Measurements from ENCODE around the gene CFAP410.
A peak's percentile ranks its signal among the peaks of the same experiment; 100 is the strongest.

Gene CFAP410

GRCh38 chr21:44297525-44298290 lies 41.5 kb downstream of the CFAP410 start:
- DNase-seq = peak; percentile 79

DNA sequence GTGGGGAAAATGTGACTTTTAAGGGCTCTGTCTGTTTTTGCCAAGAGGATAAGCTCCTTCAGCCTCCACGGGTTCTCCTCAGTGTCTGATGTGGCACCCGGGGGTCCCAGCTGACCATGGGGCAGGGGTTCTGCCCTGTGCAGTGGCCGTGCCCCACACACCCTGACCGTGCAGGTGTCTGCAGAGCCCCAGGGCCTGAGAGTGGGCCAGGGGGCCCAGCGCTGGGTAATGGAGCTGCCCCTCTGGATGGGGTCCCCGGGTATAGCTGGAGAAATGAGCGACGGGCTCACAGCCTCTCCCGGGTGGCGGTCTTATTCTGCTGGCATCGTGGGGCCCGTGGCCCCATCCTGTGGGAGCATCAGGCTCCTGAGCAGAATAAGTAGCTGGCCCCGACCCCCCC lies 42.3 kb downstream of the CFAP410 start:
- DNase-seq = no peak

DNA sequence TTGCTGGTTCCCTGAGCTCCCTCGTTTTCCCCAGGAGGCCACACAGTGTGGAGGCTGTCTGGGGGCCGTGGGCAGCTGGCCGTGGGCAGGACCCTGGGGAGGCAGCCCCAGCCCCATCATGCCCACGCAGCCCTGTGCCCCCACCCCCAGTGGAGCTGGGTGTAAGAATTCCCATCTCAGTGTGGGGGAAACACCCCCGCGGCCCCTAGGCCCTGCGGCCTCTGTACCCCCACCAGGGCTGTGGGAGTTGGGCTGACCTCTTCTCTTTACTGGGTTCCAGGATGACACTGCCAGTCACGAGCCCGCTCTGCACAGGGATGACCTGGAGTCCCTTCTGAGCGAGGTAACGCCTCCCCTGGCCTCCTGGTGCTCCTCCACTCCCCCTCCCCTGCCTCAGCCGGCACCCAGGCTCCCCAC lies 43.1 kb downstream of the CFAP410 start:
- no peak for DNase-seq

GRCh38 chr21:44295646-44296045 lies 43.5 kb downstream of the CFAP410 start:
- no peak for DNase-seq

DNA sequence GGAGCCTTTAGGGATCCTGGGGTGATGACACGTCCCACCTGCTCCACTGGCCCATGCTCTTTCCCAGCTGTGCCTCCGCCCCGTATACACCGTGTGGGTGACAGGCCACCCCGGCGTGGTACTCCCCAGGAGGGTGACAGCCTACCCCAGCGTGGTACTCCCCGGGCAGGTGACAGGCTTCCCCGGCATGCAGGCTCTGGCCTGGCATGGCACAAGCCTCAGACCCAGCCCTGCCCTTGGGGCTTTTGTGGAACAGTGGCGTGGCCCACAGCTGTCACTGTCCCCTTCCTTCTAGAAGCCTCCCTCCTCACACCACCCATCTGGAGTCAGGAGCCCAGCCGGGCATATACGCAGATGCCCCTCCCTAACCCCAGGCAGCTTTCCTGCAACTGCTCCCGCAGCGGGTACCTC lies 44.0 kb downstream of the CFAP410 start:
- DNase-seq = no peak

DNA sequence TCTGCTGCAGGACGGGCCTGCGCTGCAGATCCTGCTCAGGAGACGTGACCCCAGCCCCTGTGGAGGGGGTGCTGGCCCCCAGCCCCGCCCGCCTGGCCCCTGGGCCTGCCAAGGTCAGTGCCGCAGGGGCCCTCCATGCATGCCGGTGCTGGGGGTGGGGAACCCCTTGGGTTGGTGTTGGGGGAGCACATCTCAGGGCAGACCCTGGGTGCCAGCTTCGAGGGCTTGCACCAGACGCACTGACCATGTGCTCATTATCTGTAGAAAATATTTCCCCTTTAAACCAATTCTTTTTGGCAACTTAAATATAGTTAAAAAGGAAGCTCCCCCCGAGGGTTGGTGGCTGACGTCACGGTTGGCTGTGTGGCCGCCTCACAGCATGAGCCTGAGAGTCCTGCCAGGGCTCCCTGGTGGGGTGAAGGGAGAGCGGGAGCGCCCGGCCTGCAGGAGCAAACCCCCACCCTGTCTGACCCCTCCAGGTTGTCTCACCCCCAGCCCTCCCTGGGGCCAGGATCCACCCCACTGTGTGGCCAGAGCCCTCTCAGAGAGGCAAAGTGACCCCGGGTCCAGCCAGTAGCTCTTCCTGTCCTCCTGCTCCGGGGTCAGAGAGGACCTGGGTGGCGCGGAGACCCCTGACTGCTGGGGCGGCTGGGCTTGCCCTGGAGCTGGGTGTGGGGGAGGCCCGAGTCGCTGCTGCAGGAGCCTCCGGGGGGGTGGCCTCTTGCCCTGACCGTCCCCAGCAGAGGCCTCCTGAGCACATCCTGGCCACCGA lies 44.6 kb downstream of the CFAP410 start:
- peak; percentile 12 for DNase-seq

- DNase-seq = no peak
Observed at GRCh38 chr21:44293551-44294231, 45.5 kb downstream of the CFAP410 start.

DNA sequence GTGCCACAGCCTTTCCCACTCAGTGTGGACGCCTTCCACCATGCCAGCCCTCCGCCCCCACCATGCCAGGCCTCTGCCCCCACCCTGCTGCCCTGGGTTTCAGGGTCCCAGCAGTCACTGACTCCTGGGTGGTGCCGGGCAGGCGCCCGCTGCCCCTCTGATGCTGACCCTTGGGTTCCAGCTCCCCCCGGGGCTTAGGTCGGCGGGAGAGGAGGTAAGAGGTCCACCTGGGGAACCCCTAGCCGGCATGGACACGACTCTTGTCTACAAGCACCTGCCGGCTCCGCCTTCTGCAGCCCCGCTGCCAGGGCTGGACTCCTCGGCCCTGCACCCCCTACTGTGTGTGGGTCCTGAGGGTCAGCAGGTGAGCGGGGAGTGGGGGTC lies 46.4 kb downstream of the CFAP410 start:
- no peak for DNase-seq

DNA sequence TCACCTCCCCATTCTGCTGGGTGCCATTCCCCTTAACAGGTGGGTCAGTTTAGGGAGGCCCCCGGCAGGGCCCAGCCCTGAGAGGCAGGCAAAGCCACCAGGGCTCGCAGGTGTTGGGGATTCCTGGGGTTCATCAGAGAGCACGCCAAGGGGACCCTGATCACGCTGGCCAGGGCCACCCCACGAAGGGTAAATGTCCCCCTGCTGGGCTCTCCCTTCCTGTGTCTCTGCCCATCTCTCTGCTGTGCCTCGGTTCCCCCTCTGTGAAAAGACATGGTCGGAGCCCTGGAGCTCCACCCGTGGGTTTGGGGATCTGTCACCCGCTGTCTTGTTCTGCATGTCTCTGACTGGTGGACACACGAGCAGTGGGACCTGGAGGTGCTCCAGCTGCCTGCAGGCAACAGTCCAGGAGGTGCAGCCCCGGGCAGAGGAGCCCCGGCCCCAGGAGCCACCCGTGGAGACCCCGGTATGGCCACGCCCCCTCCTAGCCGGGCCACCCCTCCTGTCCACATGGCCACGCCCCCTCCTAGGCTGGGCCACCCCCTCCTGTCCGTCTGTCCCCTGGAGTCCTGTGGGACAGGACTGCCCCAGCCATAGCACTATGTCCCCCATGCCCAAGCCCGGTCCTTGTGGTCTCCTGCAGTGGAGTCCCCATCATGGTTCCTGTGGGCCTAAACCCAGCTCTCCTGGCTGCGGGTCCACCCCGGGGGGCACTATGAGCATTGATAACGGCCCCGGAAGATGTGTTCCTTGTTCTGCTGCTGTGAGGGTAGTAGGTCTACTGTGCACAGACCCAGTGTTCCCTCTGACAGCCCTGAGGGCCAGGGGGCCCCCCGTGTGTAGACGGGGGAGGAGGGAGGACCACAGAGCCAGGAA lies 47.0 kb downstream of the CFAP410 start:
- no peak for DNase-seq

DNA sequence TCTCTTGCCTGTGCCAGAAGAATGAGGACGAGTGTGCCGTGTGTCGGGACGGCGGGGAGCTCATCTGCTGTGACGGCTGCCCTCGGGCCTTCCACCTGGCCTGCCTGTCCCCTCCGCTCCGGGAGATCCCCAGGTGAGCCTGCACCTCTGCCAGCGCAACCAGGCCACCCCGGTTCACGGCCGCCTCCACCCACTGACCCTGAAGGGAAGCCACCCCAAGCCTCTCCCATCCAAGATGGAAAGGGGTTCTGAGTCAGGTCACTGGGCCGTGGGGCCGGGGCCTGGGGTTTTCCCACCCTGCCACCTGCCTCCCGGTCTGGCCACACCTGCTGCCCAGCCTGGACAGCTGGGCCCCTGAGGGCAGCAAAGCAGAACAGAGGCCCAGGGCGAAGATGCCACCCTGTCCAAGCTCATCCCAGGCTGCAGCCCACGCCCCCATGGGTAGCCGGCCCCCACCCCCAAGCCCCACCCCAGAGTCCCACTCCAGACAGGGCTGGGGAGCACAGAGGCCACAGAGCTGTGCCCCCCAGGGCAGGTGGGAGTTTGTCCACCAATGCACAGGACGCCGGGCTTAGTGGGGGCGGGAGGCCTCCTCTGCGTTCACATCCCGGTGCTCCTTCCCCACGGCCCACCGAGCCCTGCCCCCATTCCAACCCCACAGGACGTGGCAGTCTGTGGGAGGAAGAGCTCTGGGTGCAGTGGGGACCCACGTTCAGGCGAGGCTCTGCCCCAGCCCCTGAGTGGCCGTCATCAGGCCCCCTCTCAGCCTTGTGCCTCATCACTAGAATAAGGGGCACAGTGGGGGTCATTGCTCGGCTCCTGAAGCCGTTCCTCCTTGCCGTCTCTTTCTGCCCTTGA lies 47.9 kb downstream of the CFAP410 start:
- DNase-seq = no peak

DNA sequence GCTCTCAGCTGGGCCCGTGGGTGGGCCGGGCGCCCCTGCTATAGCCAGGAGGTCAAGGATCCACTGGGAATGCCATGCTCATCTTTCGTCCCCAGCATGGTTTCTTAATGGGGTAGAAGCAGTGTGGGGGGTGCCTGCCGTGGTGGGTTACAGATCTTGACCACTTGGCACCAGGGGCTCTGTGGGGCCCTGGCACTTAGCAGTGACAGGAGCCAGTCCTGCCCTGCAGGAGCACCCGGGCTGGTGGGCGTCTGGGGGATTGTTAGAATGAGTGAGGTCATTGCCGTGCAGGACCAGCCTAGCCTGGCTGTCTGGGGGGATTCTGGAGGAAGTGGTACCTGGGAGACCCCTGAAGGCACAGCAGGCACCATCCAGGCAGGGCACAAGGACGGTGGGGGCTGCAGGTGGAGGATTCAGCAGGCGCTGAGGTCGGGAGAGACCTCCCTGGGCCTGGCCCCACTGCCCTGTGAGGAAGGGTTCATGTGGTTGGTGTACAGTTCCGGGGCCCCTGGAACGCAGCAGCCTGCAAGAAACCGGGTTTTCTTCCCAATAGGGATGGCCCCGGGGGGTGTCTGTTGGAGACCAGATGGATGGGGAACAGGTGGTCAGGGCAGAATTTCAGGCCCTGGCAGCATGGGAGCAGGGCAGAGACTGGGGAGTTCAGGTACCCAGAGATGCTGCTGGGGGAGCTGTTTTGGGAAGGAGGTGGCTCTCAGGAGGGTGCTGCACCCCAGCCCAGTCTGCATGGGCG lies 48.7 kb downstream of the CFAP410 start:
- DNase-seq = no peak

DNA sequence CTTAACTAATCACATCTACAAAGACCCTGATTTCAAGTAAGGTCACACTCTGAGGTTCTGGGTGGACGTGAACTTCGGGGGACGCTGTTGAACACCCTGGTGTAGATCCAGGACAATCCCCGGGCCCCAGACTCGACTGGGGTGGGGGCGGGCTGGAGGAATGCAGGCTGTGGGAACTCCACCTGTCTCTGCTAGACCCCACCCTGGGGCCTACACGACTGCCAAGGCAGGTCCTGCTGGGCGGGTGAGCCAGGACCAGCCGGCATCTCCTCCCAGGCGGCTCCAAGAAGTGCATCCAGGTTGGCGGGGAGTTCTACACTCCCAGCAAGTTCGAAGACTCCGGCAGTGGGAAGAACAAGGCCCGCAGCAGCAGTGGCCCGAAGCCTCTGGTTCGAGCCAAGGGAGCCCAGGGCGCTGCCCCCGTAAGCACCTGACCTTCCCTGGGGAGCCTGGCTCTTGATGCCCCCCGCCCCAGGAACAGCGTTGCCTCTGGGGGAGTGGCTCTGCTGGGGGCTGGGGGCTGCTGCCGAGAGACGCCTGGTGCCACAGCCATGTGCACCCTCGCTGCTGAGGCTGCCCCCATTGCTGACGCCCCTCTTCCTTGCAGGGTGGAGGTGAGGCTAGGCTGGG lies 49.7 kb downstream of the CFAP410 start:
- no peak for DNase-seq

DNA sequence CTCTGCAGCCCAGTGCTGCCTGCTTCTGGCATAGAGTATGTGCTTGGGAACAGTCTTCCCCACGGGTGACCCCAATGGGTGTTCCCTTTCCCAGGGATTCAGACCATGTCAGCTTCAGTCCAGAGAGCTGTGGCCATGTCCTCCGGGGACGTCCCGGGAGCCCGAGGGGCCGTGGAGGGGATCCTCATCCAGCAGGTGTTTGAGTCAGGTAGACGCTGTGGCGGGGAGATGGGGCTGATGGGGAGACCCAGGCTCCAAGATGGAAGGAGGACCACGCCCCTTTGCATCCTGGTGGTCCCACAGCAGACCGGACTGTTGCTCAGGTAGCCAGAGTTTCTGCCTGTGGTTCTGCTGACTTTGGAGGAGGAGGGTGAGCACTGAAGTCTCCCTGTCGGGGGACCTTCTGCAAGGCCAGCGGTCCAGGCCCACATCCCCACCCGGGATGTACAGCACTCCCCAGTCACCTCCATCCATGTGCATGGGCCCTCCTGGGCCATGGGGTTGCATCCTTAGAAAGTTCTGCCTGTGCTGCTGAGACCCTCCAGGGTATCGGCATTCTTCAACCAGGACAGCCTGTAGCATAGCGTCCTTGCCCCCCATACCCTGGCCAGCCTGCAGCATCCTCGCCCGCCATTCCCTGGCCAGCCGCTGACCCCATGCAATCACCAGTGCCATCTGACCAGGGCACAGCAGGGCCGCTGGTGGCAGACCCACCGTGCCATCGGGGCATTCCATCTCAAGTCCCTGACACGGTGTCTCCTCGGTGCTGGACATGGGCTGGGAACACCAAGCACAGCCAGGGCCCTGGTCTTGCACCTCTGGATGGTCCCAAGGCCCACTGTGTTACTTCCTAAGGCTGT lies 50.7 kb downstream of the CFAP410 start:
- no peak for DNase-seq

DNA sequence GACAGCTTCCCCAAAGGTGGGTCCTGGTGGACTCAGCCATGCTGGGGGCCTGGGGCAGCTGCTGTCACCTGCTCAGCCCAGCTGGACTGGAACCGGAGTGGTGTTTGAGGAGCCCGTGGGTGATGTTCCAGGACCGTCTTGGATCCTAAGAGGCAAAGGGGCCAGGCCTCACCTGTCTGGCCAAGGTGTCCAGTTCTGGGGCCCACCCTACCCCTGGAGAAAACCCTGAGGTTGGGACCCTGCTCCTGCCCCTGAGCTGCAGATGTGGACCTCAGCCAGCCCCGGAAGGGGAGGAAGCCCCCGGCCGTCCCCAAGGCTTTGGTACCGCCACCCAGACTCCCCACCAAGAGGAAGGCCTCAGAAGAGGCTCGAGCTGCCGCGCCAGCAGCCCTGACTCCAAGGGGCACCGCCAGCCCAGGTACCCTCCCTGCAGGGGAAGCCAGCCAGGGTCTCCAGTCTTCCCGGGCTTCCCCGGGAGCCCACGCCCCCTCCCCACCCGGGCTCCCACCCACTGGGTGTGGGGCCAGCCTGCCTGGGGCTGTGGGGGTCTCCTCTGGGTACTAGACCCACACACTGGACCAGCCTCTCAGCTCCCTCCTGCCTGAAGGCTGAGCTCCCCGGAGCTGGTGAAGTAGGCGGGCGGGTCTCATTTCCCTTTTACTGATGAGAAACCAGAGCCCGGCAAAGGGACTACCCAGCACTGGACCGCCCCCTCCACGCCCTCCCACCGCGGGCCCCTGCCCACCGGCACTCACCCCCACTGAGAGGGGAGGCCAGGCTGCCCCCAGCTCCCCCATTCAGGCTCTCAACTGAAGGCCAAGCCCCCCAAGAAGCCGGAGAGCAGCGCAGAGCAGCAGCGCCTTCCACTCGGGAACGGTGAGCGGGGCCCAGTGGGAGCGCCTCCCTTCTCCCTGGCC lies 52.2 kb downstream of the CFAP410 start:
- DNase-seq = no peak

DNA sequence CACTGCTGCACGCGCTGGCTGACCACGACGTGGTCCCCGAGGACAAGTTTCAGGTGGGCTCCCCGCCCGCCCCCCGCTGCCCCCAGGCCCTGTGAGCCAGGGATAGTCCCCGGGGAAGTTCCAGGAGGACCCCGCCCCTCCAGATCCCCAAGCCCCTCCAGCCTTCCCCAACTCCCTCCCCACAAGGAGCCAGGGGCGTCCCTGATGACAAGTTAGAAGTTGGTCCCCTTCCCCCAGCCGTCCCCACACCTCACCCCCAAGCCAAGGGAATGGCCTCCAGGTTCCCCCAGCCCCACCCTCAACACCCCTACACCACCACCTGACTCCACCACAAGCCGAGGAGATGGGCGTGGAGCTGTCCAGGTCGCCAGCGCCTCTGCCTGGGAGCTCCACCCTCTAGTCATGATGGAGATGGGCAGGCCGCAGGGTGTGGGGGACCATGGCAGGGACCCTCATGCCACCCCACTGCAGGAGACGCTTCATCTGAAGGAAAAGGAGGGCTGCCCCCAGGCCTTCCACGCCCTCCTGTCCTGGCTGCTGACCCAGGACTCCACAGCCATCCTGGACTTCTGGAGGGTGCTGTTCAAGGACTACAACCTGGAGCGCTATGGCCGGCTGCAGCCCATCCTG lies 53.0 kb downstream of the CFAP410 start:
- DNase-seq = no peak

- peak; percentile 2 for DNase-seq
Observed at GRCh38 chr21:44285138-44285992, 53.8 kb downstream of the CFAP410 start, which contains the start of gene AIRE. AIRE (plus strand) TSS chr21:44285876; CDS start chr21:44286007, 131 bp downstream.

- DNase-seq = no peak
Observed at GRCh38 chr21:44283948-44284347, 55.2 kb downstream of the CFAP410 start.

Data from HCEC 1CT (cell line).